GM10266 (cell line): ENCODE measurements around the gene CPNE1.

Source experiments
- DNase-seq: peaks from one replicate; pipeline ENCODE4 v3.0.0; 2012; ENCODE audit errors: extremely low spot score
- TF ChIP-seq, protein P1 (sequence below): IDR thresholded peaks from 2 replicates; pipeline ENCODE4 v1.5.1; 2012; ENCODE audit warnings: mild to moderate bottlenecking, low read depth; ENCODE audit not compliant: control insufficient read depth, insufficient read depth; ENCODE audit errors: missing control alignments

The CPNE1 gene

GRCh38 chr20:35606127-35606526 is 58.6 kb downstream of the CPNE1 start:
- TF ChIP-seq, protein P1, sequence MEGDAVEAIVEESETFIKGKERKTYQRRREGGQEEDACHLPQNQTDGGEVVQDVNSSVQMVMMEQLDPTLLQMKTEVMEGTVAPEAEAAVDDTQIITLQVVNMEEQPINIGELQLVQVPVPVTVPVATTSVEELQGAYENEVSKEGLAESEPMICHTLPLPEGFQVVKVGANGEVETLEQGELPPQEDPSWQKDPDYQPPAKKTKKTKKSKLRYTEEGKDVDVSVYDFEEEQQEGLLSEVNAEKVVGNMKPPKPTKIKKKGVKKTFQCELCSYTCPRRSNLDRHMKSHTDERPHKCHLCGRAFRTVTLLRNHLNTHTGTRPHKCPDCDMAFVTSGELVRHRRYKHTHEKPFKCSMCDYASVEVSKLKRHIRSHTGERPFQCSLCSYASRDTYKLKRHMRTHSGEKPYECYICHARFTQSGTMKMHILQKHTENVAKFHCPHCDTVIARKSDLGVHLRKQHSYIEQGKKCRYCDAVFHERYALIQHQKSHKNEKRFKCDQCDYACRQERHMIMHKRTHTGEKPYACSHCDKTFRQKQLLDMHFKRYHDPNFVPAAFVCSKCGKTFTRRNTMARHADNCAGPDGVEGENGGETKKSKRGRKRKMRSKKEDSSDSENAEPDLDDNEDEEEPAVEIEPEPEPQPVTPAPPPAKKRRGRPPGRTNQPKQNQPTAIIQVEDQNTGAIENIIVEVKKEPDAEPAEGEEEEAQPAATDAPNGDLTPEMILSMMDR = no peak
- no peak for DNase-seq

DNA sequence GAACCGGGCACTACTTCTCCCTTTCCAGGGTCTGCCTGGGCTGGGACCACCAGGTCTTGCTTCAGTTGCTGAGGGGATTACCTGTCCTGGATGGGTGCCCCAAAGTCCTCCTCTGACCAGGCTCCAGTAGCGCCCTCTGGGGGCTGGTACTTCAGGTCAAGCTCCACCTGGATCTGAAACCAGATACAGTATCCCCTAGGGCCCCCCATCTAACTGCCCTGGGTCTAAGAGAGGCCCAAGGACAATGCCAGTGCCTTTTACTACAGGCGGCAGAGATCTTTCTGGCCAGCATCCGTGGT is 60.3 kb downstream of the CPNE1 start:
- no peak for DNase-seq
- TF ChIP-seq, protein P1 = peak; percentile 43

DNA sequence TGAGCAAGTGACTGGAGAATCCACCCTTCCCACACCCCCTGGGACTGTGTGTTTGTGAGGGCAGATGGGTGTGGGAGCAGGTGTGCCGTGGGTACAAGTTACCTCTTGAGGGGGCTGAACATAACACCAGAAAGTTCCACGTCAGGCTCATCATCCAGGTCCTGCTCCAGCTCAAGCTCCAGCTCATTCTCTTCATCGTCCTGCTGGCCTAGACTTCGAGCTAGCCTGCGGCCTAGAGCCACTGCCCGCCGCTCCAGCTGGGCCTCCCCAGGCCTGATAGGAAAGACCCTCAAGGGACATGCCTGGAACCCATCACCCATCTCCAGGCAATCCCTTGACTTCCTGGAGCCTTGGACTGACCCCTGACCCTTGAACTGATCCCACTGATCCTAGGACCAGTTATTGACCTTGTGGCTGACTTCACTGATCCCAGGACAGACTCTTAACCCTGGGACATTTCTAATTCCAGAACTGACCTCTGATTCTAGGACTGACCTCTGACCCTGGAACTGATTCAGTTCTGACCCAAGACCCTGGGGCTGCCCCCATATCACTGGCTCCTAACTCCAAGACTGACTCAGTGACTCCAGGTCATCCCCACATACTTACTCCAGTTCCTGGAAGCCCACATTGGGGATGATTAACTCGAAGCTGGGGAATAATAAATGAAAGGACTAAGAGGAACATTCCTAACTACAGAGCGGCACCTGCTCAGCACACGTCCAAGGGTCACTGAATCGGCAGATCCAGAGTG is 60.8 kb downstream of the CPNE1 start:
- no peak for DNase-seq
- TF ChIP-seq, protein P1 = no peak

- no peak for DNase-seq
- TF ChIP-seq, protein P1 = no peak
Observed at GRCh38 chr20:35602851-35603495, 61.7 kb downstream of the CPNE1 start.

- TF ChIP-seq, protein P1 = no peak
- DNase-seq = no peak
Observed at GRCh38 chr20:35601990-35602389, 62.7 kb downstream of the CPNE1 start.

- peak; percentile 87 for DNase-seq
- TF ChIP-seq, protein P1 = peak; percentile 82
Observed at GRCh38 chr20:35600993-35601973, 63.4 kb downstream of the CPNE1 start.
